GM12865 (cell line): ENCODE results near the gene STX8.

ENCODE experiments used
- DNase-seq: peaks from one replicate; pipeline ENCODE4 v3.0.0; 2010; ENCODE audit warnings: low read depth
- H3K4me3 ChIP-seq: 2 replicates; pipeline ENCODE4 v1.5.1; 2011; ENCODE audit warnings: mild to moderate bottlenecking, low read depth, low read length, control low read depth
- TF ChIP-seq, protein P1 (sequence below): IDR thresholded peaks from 2 replicates; pipeline ENCODE4 v1.5.1; 2011; ENCODE audit warnings: low read length, control low read depth, low read depth, inconsistent platforms; ENCODE audit not compliant: insufficient read depth; ENCODE audit errors: missing control alignments

Gene STX8

DNA sequence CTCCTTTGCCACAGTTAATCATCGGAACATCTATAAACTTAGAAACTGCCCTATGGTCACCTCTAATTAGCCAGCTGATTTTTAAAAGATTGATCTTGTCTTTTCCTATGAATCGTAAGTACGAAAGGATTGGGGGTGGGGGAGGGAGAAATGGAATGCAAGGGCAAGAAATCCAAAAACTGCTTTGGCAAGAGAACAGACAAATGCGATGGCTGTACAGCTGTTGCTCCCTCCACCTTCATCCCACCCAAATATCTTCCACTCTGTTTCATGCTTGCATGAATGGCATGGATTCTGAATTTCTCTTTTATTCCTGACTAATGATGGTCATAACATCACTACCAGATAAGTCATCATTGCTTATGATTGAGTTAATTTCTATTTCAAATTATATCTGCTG, 165.7 kb downstream of the STX8 start:
- TF ChIP-seq, protein P1, sequence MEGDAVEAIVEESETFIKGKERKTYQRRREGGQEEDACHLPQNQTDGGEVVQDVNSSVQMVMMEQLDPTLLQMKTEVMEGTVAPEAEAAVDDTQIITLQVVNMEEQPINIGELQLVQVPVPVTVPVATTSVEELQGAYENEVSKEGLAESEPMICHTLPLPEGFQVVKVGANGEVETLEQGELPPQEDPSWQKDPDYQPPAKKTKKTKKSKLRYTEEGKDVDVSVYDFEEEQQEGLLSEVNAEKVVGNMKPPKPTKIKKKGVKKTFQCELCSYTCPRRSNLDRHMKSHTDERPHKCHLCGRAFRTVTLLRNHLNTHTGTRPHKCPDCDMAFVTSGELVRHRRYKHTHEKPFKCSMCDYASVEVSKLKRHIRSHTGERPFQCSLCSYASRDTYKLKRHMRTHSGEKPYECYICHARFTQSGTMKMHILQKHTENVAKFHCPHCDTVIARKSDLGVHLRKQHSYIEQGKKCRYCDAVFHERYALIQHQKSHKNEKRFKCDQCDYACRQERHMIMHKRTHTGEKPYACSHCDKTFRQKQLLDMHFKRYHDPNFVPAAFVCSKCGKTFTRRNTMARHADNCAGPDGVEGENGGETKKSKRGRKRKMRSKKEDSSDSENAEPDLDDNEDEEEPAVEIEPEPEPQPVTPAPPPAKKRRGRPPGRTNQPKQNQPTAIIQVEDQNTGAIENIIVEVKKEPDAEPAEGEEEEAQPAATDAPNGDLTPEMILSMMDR = no peak
- H3K4me3 ChIP-seq = no peak overlapping the region
- no peak for DNase-seq

DNA sequence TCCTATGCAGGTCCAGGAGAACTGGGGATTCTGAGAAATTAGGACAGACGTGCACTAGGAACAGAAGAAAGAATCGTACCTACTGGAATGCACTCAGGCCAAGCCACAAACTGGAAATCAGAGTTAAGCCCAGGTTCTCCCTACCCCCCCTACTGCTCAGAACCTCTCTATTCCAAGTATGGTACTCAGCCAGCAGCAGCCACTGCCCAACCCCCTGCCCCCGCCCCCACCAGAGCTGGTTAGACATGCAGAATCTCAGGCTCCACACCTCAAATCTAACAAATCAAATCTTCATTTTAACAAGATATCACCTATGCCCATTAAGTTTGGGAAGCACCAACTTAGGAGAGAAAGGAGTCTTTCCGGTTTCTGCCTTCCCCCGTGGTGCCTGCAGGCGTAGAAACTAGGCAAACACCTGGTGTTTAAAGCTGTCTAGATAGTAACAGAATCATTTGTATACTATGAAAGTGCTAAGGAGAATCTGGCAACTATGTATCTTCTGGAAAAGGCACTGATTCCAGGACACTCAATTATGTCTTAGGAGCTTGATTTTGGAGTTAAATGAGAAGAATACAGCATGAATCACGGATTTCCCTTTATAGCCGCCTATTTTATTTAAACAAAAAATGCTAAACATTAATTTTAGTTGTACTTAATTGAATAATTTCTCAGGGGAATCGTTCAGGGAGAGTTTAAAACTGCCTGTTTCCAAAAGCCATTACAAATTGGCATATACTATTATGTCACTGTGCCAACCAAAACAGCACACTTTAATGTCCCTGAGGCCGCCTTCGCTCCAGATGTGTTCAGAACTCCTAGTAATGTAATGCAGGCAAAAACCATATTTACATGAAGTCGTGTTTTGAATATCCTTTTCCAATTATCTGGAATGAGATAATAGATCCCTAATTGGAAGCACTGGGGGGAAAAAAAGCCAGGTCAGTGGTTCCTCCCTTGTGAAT, 166.5 kb downstream of the STX8 start:
- TF ChIP-seq, protein P1 = no peak
- no peak for DNase-seq

DNA sequence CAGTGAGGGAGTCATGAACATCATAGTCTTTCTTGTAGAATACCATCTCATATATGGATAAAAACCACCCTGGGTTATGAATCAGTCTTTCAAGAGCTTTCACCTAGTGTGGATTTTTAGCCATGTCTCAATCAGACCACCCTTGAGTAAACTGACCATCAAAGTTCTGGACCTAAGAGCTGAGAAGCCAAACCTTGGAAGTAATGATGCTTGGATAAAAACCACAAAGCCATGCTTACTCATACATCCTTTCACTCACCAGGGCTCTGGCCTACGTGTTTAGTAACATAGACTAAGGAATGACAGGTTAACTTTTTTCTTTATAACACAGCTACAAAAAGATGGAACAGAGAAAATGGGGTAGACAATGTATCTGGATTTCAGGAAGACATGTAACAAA, 167.2 kb downstream of the STX8 start:
- DNase-seq = no peak
- H3K4me3 ChIP-seq = no peak overlapping the region
- TF ChIP-seq, protein P1 = no peak

More for the DNA sequence above, 166.5 kb downstream of the STX8 start:
- no peak overlapping the region for H3K4me3 ChIP-seq

DNA sequence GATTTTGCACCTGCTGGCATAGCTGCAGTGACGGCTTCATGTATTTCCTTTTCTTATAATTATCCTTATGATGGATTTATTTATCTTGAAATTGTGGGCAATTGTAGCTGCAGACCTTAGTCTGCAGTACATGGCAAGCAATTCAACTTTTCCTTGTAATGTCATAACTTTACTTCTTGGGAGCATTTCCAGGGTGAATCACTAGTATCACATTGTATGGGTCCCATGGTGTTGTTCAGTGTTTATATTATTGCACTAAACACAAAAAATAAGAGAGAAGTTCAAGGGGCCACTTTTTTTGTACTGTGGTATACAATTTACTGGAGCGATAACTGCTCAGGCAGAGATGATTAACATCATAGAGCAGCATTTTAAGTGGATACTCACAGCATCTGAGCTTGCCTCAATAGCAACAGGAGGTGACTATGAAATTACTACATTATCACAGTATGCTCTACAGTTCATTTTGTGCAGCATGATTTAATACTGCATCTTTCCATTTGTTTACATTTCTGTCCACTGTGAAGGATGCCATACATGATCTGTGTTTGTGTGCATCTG, 169.5 kb downstream of the STX8 start:
- DNase-seq = no peak
- no peak overlapping the region for H3K4me3 ChIP-seq
- TF ChIP-seq, protein P1 = no peak

DNA sequence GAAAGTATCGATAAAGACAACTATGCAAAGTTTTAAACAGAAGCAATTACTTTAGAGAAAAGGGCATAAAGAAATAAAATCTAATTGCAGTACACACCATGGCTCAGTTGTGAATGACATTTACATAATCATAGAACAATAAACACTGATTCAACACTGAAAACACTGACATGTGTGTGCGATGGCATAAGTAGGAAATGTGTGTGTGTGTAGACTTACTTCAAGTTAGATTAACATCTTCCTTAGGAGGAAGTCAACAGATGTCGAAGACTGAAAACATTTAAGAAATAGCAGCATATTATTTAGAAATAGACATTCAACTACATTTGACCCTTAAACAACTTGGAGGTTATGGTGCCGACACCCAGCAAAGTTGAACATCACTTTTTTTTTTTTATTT, 172.4 kb downstream of the STX8 start:
- H3K4me3 ChIP-seq = no peak overlapping the region
- no peak for DNase-seq
- TF ChIP-seq, protein P1 = no peak

DNA sequence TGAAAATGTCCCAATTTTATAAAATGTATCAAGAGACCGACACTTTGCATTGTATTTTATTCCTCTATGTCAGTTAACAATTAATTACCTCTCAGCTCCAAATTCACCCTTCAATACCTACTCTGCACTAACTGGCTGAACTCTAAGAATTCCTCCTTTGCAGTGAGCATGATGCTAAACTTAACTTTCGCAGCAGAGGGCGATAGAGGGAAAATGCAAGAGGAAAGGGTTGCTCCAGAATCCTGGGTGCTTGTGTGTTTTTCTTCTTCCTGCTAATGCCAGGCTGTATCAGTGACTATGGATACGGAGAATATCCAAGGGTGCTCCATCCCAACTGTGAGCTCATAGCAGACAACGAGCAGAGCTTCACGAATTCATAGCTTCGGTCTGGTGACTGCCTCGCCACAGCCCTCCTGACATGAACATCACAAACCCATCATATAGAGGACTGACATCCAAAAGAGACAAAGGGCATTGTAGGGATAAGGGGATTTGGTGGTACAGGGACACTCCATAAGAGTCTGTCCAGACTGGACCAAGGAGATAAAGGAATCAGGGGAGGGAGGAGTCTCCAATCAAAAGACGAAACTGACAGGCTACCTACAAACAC, 172.9 kb downstream of the STX8 start:
- no peak overlapping the region for H3K4me3 ChIP-seq
- DNase-seq = peak; percentile 64
- TF ChIP-seq, protein P1 = peak; percentile 52
